HepG2 (cell line): ENCODE measurements around the gene SNCG. TPM values are rescaled to one million over a fixed set of nuclear protein-coding genes. Genes with fewer than 3 reads are reported as not detected.

Experiments
- BCLAF1 ChIP-seq: fragments of 450-650 bp; IDR thresholded peaks from 2 replicates; pipeline ENCODE4 v1.6.1; 2017; ENCODE audit warnings: mild to moderate bottlenecking
- EP300 ChIP-seq, 3 experiments: sonication (generic) in 1 of 3; formaldehyde crosslinking in 1 of 3; IDR thresholded peaks; 2 replicates each; pipeline versions ENCODE4 v1.5.1 to v1.6.1; 2011 to 2020; ENCODE audit warnings: low read depth in 2 of 3, low read length in 2 of 3, borderline replicate concordance in 1 of 3, improper control_type of control experiment in 1 of 3, mild to moderate bottlenecking in 1 of 3, missing genetic modification reagents in 1 of 3, moderate library complexity in 1 of 3
- FUBP1 ChIP-seq: sonication (generic); formaldehyde crosslinking; IDR thresholded peaks from 2 replicates; pipeline ENCODE4 v1.5.1; 2020; ENCODE audit warnings: missing genetic modification reagents, mild to moderate bottlenecking, borderline replicate concordance
- GLMP ChIP-seq: sonication (generic); formaldehyde crosslinking; IDR thresholded peaks from 2 replicates; pipeline ENCODE4 v1.9.0; 2021; ENCODE audit warnings: missing genetic modification reagents, mild to moderate bottlenecking, borderline replicate concordance
- HIC2 ChIP-seq: sonication (generic); formaldehyde crosslinking; IDR thresholded peaks from 2 replicates; pipeline ENCODE4 v1.9.0; 2022; ENCODE audit warnings: low read depth, missing genetic modification reagents
- LBX2 ChIP-seq: sonication (generic); formaldehyde crosslinking; IDR thresholded peaks from 2 replicates; pipeline ENCODE4 v1.5.0; 2020; ENCODE audit warnings: missing genetic modification reagents, mild to moderate bottlenecking, borderline replicate concordance
- PRDM15 ChIP-seq: sonication (generic); formaldehyde crosslinking; IDR thresholded peaks from 2 replicates; pipeline ENCODE4 v1.4.0; 2020; ENCODE audit warnings: missing genetic modification reagents
- PTBP1 ChIP-seq: fragments of 200-400 bp; formaldehyde crosslinking; IDR thresholded peaks from 2 replicates; pipeline ENCODE4 v1.6.1; 2018; ENCODE audit warnings: low read length, low read depth; ENCODE audit not compliant: poor library complexity, severe bottlenecking
- RELA ChIP-seq: sonication (generic); formaldehyde crosslinking; IDR thresholded peaks from 2 replicates; pipeline ENCODE4 v1.4.0; 2020; ENCODE audit warnings: missing genetic modification reagents
- TEAD3 ChIP-seq: optimal IDR thresholded peaks from 2 replicates; pipeline ENCODE3; 2016; ENCODE audit warnings: borderline replicate concordance
- ZNF776 ChIP-seq: sonication (generic); formaldehyde crosslinking; IDR thresholded peaks from 2 replicates; pipeline ENCODE4 v1.4.0; 2020; ENCODE audit warnings: mild to moderate bottlenecking, missing genetic modification reagents
- polyA plus RNA-seq, 8 experiments: library from polyadenylated mRNA; depleted of rRNA in 3 of 8; stranded (reverse) in 7 of 8; unstranded in 1 of 8; fragments of >200 nt; fragmentation: Illumina TruSeq in 4 of 8; extraction: Trizol in 4 of 8; gene quantifications; 2 replicates each; pipeline versions ENCODE4 v1.2.1 to v1.2.3, GENCODE V29; 2011 to 2016; ENCODE audit warnings: low read depth in 4 of 8, missing spikeins in 1 of 8, mixed read lengths in 1 of 8; ENCODE audit not compliant: insufficient read depth in 1 of 8
- total RNA-seq, 5 experiments: library from RNA; depleted of rRNA; stranded (reverse); fragments of >200 nt; fragmentation: Illumina TruSeq; extraction: Trizol; gene quantifications; 2 replicates each; pipeline ENCODE4 v1.2.3, GENCODE V29; 2016; ENCODE audit warnings: low read depth in 1 of 5

Gene SNCG
- total and polyA plus RNA-seq, 2 of the 13 experiments (the other 11 are each of a cell fraction or from before 2014, with no cell fraction given): 0.22 to 0.91 TPM

GRCh38 chr10:86922553-86922961, 35.8 kb upstream of the SNCG start (continued):
- peak; percentile 33 for TF ChIP-seq TEAD3 (CRISPR knock-in tag)
- no peak for TF ChIP-seq FUBP1 (CRISPR knock-in tag)
- no peak for TF ChIP-seq EP300 (IDR thresholded peaks at IDR 0.05; ENCODE audit: low read depth in 2 of 2, low read length in 2 of 2)
- no peak for TF ChIP-seq EP300 (CRISPR knock-in tag; IDR thresholded peaks at IDR 0.05; ENCODE audit: borderline replicate concordance)
- peak; percentile 59; the same call in 1 of the 2 replicates for TF ChIP-seq HIC2 (CRISPR knock-in tag)
- no peak for TF ChIP-seq ZNF776 (CRISPR knock-in tag)
- TF ChIP-seq LBX2 (CRISPR knock-in tag): no peak
- TF ChIP-seq BCLAF1: no peak
- no peak for TF ChIP-seq PRDM15 (CRISPR knock-in tag)
- TF ChIP-seq RELA (CRISPR knock-in tag): no peak
- no peak for TF ChIP-seq PTBP1
- TF ChIP-seq GLMP (CRISPR knock-in tag): no peak
